ENCODE data around the gene SEMA3B.
"Not testable (repeated sequence)": the region's sequence is repeated elsewhere in the genome, so short reads cannot be mapped to it uniquely, and the experiment has no call there.

- TF ChIP-seq POLR2A (IDR thresholded peaks at IDR 0.05), result not testable (repeated sequence)
- TF ChIP-seq, protein P1, sequence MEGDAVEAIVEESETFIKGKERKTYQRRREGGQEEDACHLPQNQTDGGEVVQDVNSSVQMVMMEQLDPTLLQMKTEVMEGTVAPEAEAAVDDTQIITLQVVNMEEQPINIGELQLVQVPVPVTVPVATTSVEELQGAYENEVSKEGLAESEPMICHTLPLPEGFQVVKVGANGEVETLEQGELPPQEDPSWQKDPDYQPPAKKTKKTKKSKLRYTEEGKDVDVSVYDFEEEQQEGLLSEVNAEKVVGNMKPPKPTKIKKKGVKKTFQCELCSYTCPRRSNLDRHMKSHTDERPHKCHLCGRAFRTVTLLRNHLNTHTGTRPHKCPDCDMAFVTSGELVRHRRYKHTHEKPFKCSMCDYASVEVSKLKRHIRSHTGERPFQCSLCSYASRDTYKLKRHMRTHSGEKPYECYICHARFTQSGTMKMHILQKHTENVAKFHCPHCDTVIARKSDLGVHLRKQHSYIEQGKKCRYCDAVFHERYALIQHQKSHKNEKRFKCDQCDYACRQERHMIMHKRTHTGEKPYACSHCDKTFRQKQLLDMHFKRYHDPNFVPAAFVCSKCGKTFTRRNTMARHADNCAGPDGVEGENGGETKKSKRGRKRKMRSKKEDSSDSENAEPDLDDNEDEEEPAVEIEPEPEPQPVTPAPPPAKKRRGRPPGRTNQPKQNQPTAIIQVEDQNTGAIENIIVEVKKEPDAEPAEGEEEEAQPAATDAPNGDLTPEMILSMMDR (IDR thresholded peaks at IDR 0.05), result not testable (repeated sequence)
Measured at GRCh38 chr3:50228184-50228763, 40.7 kb upstream of the SEMA3B start.
